Peyer's patch (tissue), 4 donors: ENCODE results near the gene MYADM. TPM values are rescaled to one million over a fixed set of nuclear protein-coding genes. Genes with fewer than 3 reads are reported as not detected.

Experiments
- DNase-seq, 3 donors: peaks; one replicate each; pipeline ENCODE4 v3.0.0-alpha.2; 2017 to 2019
- H3K27ac ChIP-seq, 4 donors: fragments of 200-600 bp; sonication (generic); one replicate each; pipeline ENCODE4 v1.5.1; 2016 to 2019
- H3K27me3 ChIP-seq, 2 donors: fragments of 200-600 bp; sonication (generic); one replicate each; pipeline ENCODE4 v1.5.1; 2019
- H3K36me3 ChIP-seq, 3 donors: fragments of 200-600 bp; sonication (generic); one replicate each; pipeline ENCODE4 v1.5.1; 2016 to 2019
- H3K4me1 ChIP-seq, 4 donors: fragments of 200-600 bp; sonication (generic); one replicate each; pipeline ENCODE4 v1.5.1; 2016 to 2019
- H3K4me3 ChIP-seq, 4 donors: fragments of 200-600 bp; sonication (generic); 1 replicate in 3 of 4; 2 replicates in 1 of 4; pipeline ENCODE4 v1.5.1; 2016 to 2019; ENCODE audit warnings: mild to moderate bottlenecking in 1 of 4
- H3K9me3 ChIP-seq, 4 donors: fragments of 200-600 bp; sonication (generic); one replicate each; pipeline ENCODE4 v1.5.1; 2016 to 2019; ENCODE audit warnings: mild to moderate bottlenecking in 1 of 4
- POLR2A ChIP-seq, 2 donors: fragments of 450-650 bp; IDR thresholded peaks; one replicate each; pipeline ENCODE4 v1.5.1; 2017; ENCODE audit warnings: antibody characterized with exemption in 2 of 2, mild to moderate bottlenecking in 2 of 2, moderate library complexity in 2 of 2
- total RNA-seq, 4 donors: library from RNA; depleted of rRNA; stranded (reverse); fragments of >200 nt; gene quantifications; one replicate each; pipeline ENCODE4 v1.1.0, GENCODE V29; 2016
- TF ChIP-seq, protein P1 (sequence below), 6 experiments: fragments of 450-650 bp in 4 of 6; fragments of 200-600 bp in 2 of 6; sonication (generic) in 1 of 6; IDR thresholded peaks; one replicate each; pipeline ENCODE4 v1.5.1; 2017 to 2019; ENCODE audit warnings: antibody characterized with exemption in 6 of 6, mild to moderate bottlenecking in 3 of 6, moderate library complexity in 1 of 6

MYADM gene
- total RNA-seq, 4 donors from 2014 or later = 11.4 to 52.8 (median 32.5) TPM

DNA sequence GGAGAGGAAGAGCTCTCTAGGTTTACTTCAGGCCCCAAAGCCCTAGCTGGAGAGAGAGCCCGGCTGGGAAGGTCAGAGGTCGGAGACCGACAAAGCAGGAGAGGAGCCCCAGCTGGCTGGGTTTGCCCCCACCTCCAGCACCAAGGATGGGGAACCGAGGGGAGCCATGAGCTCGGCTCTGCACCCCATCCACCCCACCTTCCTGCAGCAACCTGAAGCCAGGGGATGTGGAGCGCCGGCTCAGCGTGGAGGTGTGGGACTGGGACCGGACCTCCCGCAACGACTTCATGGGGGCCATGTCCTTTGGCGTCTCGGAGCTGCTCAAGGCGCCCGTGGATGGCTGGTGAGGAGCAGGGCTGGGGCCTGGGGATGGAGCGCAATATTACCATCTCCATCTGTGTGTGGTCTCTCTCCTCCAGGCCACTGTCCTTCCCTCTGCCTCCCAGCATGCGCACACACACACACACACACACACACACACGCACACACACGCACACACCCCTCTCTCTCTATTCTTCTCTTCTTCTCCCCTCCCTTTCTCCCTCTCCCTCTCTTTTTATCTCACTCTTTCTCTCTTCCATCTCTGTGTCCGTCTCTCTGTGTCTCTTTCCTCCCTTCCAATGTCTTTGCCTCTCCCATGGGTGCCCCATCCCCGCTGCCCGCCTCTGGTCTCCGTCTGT lies 24.8 kb downstream of the MYADM start:
- H3K4me3 ChIP-seq = no peak overlapping the region
- H3K36me3 ChIP-seq = no peaks in the 10 kb centered on the region
- DNase-seq = no peak
- peaks cover 0 to 7% (median 0%) of the 10 kb centered on the region in 4 donors for H3K4me1 ChIP-seq
- H3K27ac ChIP-seq = no peak overlapping the region
- H3K9me3 ChIP-seq = peaks cover 0 to 9% (median 0%) of the 10 kb centered on the region in 4 donors
- no peak for TF ChIP-seq POLR2A (IDR thresholded peaks at IDR 0.05)
- H3K27me3 ChIP-seq = peaks cover 0 to 5% of the 10 kb centered on the region in 2 donors

DNA sequence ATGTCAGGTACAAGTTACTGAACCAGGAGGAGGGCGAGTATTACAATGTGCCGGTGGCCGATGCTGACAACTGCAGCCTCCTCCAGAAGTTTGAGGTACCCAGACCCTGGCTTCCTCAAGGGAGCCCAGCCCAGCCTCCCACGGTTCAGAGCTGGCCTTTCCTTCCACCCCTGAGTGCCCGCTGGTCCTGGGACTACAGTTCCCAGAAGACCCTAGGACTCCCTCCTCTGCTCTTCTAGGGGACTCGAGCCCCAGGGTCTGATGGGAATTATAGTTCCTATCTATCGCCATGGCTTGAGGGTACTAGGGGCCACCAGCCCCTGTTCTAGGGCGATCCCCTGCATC lies 25.3 kb downstream of the MYADM start:
- H3K4me3 ChIP-seq = no peak overlapping the region
- H3K36me3 ChIP-seq = no peaks in the 10 kb centered on the region
- TF ChIP-seq, protein P1, sequence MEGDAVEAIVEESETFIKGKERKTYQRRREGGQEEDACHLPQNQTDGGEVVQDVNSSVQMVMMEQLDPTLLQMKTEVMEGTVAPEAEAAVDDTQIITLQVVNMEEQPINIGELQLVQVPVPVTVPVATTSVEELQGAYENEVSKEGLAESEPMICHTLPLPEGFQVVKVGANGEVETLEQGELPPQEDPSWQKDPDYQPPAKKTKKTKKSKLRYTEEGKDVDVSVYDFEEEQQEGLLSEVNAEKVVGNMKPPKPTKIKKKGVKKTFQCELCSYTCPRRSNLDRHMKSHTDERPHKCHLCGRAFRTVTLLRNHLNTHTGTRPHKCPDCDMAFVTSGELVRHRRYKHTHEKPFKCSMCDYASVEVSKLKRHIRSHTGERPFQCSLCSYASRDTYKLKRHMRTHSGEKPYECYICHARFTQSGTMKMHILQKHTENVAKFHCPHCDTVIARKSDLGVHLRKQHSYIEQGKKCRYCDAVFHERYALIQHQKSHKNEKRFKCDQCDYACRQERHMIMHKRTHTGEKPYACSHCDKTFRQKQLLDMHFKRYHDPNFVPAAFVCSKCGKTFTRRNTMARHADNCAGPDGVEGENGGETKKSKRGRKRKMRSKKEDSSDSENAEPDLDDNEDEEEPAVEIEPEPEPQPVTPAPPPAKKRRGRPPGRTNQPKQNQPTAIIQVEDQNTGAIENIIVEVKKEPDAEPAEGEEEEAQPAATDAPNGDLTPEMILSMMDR (IDR thresholded peaks at IDR 0.05) = no peak
- no peak for TF ChIP-seq POLR2A (IDR thresholded peaks at IDR 0.05)
- no peak overlapping the region for H3K27ac ChIP-seq
- H3K9me3 ChIP-seq = peaks cover 0 to 9% (median 0%) of the 10 kb centered on the region in 4 donors
- DNase-seq = no peak
- peaks cover 0 to 7% (median 0%) of the 10 kb centered on the region in 4 donors for H3K4me1 ChIP-seq
- H3K27me3 ChIP-seq = peaks cover 0 to 5% of the 10 kb centered on the region in 2 donors

GRCh38 chr19:53894707-53895106 lies 27.0 kb downstream of the MYADM start:
- H3K4me1 ChIP-seq = peaks cover 0 to 5% (median 0%) of the 10 kb centered on the region in 4 donors
- DNase-seq = no peak
- peaks cover 0 to 9% of the 10 kb centered on the region in 2 donors for H3K27me3 ChIP-seq
- no peaks in the 10 kb centered on the region for H3K36me3 ChIP-seq
- no peak overlapping the region for H3K27ac ChIP-seq
- peaks cover 0 to 10% (median 0%) of the 10 kb centered on the region in 4 donors for H3K9me3 ChIP-seq
- no peak overlapping the region for H3K4me3 ChIP-seq
- TF ChIP-seq, protein P1 (IDR thresholded peaks at IDR 0.05) = no peak
- no peak for TF ChIP-seq POLR2A (IDR thresholded peaks at IDR 0.05)

GRCh38 chr19:53896682-53897081 lies 29.0 kb downstream of the MYADM start:
- no peaks in the 10 kb centered on the region for H3K4me1 ChIP-seq
- H3K36me3 ChIP-seq = no peaks in the 10 kb centered on the region
- TF ChIP-seq, protein P1 (IDR thresholded peaks at IDR 0.05) = no peak
- no peak for TF ChIP-seq POLR2A (IDR thresholded peaks at IDR 0.05)
- no peak for DNase-seq
- peaks cover 0 to 5% (median 0%) of the 10 kb centered on the region in 4 donors for H3K9me3 ChIP-seq
- H3K27ac ChIP-seq = no peak overlapping the region
- peaks cover 0 to 9% of the 10 kb centered on the region in 2 donors for H3K27me3 ChIP-seq
- H3K4me3 ChIP-seq = no peak overlapping the region

DNA sequence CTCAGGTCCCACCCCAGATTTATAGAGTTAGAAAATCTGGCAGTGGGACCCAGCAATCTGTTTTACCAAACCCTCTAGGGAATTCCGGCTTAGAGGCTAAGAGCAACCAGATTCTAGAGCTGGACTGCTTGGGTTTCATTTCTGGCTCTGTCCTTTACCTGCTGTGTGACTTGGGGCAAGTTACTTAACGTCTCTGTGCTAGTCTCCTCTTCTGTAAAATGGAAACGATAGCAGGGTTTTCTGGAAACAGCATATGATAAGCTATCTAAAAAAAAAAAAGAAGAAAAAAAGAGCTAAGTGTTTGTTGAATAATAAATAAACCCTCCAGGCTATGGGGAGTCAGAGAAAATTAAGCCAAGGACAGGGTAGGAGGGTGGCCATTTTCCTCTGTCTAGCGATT lies 29.8 kb downstream of the MYADM start:
- no peaks in the 10 kb centered on the region for H3K4me1 ChIP-seq
- DNase-seq = no peak
- H3K9me3 ChIP-seq = peaks cover 0 to 5% (median 0%) of the 10 kb centered on the region in 4 donors
- TF ChIP-seq, protein P1 (IDR thresholded peaks at IDR 0.05) = no peak
- TF ChIP-seq POLR2A (IDR thresholded peaks at IDR 0.05) = no peak
- no peak overlapping the region for H3K27ac ChIP-seq
- H3K4me3 ChIP-seq = no peak overlapping the region
- peaks cover 0 to 9% of the 10 kb centered on the region in 2 donors for H3K27me3 ChIP-seq
- no peaks in the 10 kb centered on the region for H3K36me3 ChIP-seq

DNA sequence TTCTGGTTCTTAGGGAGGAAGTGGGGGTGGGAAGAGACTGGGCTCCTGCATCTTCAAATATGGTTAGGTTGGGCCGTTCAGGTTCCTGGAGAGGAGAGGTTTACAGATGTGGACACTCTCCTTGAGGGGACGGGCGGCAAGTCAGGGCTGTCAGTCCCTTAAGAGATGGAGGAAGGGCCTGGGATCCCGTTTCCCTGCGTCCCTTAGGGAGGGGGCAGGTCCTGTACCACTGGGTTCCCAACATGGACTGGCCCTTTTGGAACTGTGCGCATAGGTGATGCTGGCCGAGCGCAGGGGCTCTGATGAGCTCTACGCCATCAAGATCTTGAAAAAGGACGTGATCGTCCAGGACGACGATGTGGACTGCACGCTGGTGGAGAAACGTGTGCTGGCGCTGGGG lies 30.5 kb downstream of the MYADM start:
- Histone ChIP-seq H3K4me3 (no peak overlapping the region), H3K36me3 (no peaks in the 10 kb centered on the region), H3K27ac (no peak overlapping the region), H3K27me3 (peaks cover 0 to 9% of the 10 kb centered on the region in 2 donors), H3K9me3 (peaks cover 0 to 5% (median 0%) of the 10 kb centered on the region in 4 donors), H3K4me1 (no peaks in the 10 kb centered on the region)
- no peak for TF ChIP-seq POLR2A (IDR thresholded peaks at IDR 0.05)
- TF ChIP-seq, protein P1 (IDR thresholded peaks at IDR 0.05) = no peak
- no peak for DNase-seq
